MM.1S (cell line): ENCODE measurements around the gene ITLN1.

Experiments used
- DNase-seq: peaks from one replicate; pipeline ENCODE4 v3.0.0-alpha.2; 2015
- H2AFZ ChIP-seq: fragments of 300-600 bp; sonication (generic); 2 replicates; pipeline ENCODE4 v1.6.0; 2016; ENCODE audit warnings: antibody characterized with exemption, low read length
- H3F3A ChIP-seq: fragments of 300-600 bp; sonication (generic); 2 replicates; pipeline ENCODE4 v1.6.1; 2016; ENCODE audit warnings: mild to moderate bottlenecking, antibody characterized with exemption, low read length, moderate library complexity, mixed read lengths; ENCODE audit not compliant: insufficient read depth
- H3K27ac ChIP-seq: fragments of 300-600 bp; sonication (generic); 2 replicates; pipeline ENCODE4 v1.5.1; 2016; ENCODE audit warnings: mild to moderate bottlenecking, low read length
- H3K27me3 ChIP-seq: fragments of 300-600 bp; sonication (generic); replicated peaks from 2 replicates; pipeline ENCODE4 v1.6.0; 2016; ENCODE audit warnings: low read length; ENCODE audit not compliant: insufficient read depth
- H3K36me3 ChIP-seq: fragments of 300-600 bp; sonication (generic); replicated peaks from 2 replicates; pipeline ENCODE4 v1.6.1; 2016; ENCODE audit warnings: mild to moderate bottlenecking, low read length, mixed read lengths; ENCODE audit not compliant: insufficient read depth
- H3K4me1 ChIP-seq: fragments of 300-600 bp; sonication (generic); 2 replicates; pipeline ENCODE4 v1.6.1; 2016; ENCODE audit warnings: low read length, mixed read lengths
- H3K4me2 ChIP-seq: fragments of 300-600 bp; sonication (generic); 2 replicates; pipeline ENCODE4 v1.6.0; 2016; ENCODE audit warnings: low read depth, low read length
- H3K4me3 ChIP-seq: fragments of 300-600 bp; sonication (generic); 2 replicates; pipeline ENCODE4 v1.5.1; 2016; ENCODE audit warnings: low read length, mixed read lengths
- H3K79me2 ChIP-seq: fragments of 300-600 bp; sonication (generic); 2 replicates; pipeline ENCODE4 v1.6.1; 2016; ENCODE audit warnings: mixed run types, low read length, mixed read lengths
- H3K9ac ChIP-seq: fragments of 300-600 bp; sonication (generic); 2 replicates; pipeline ENCODE4 v1.6.1; 2016; ENCODE audit warnings: low read length, mixed read lengths
- H3K9me2 ChIP-seq: fragments of 300-600 bp; sonication (generic); replicated peaks from 2 replicates; pipeline ENCODE4 v1.6.1; 2016; ENCODE audit warnings: mild to moderate bottlenecking, low read length, mixed read lengths; ENCODE audit not compliant: insufficient read depth
- H3K9me3 ChIP-seq: fragments of 300-600 bp; sonication (generic); replicated peaks from 2 replicates; pipeline ENCODE4 v1.6.1; 2016; ENCODE audit warnings: mild to moderate bottlenecking, low read length, mixed read lengths; ENCODE audit not compliant: insufficient read depth
- H4K20me1 ChIP-seq: fragments of 300-600 bp; sonication (generic); 2 replicates; pipeline ENCODE4 v1.6.1; 2016; ENCODE audit warnings: mild to moderate bottlenecking, low read length, moderate library complexity, mixed read lengths; ENCODE audit not compliant: insufficient read depth
- EZH2 ChIP-seq: fragments of 300-600 bp; sonication (generic); optimal IDR thresholded peaks from 2 replicates; pipeline ENCODE3; 2017; ENCODE audit warnings: low read depth, mild to moderate bottlenecking, antibody characterized with exemption, low read length, mixed read lengths
- EZH2phosphoT487 ChIP-seq: fragments of 300-600 bp; sonication (generic); IDR thresholded peaks from 2 replicates; pipeline ENCODE4 v1.6.1; 2018; ENCODE audit warnings: antibody characterized with exemption, low read length
- TF ChIP-seq, protein P1 (sequence below): fragments of 300-600 bp; sonication (generic); IDR thresholded peaks from 2 replicates; pipeline ENCODE4 v1.5.1; 2016; ENCODE audit warnings: antibody characterized with exemption, low read length, mixed read lengths

Gene ITLN1

DNA sequence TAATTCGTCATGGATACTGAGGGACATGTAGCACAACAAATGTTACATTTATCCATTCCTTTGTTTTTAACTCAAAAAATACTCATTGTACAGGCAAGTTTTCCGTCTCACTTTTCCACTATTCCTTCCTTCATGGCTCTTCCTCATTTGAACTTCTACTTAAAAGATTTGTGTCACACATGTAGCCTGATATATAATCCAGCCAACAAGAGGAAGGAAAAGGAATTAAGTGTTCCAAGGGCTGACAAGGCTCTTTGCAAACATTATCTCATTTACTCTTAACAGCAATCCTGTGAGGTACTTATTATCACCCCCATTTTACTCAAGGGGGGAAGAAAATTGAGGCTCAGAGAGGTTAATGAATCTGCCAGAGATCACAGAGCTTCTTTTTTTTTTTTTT is 45.2 kb downstream of the ITLN1 start:
- no peaks in the 10 kb centered on the region for H4K20me1 ChIP-seq
- H3K9me2 ChIP-seq: no peaks in the 10 kb centered on the region
- TF ChIP-seq EZH2phosphoT487 (no peak), EZH2 (no peak)
- TF ChIP-seq, protein P1, sequence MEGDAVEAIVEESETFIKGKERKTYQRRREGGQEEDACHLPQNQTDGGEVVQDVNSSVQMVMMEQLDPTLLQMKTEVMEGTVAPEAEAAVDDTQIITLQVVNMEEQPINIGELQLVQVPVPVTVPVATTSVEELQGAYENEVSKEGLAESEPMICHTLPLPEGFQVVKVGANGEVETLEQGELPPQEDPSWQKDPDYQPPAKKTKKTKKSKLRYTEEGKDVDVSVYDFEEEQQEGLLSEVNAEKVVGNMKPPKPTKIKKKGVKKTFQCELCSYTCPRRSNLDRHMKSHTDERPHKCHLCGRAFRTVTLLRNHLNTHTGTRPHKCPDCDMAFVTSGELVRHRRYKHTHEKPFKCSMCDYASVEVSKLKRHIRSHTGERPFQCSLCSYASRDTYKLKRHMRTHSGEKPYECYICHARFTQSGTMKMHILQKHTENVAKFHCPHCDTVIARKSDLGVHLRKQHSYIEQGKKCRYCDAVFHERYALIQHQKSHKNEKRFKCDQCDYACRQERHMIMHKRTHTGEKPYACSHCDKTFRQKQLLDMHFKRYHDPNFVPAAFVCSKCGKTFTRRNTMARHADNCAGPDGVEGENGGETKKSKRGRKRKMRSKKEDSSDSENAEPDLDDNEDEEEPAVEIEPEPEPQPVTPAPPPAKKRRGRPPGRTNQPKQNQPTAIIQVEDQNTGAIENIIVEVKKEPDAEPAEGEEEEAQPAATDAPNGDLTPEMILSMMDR: no peak
- H3K9me3 ChIP-seq: no peaks in the 10 kb centered on the region
- H2AFZ ChIP-seq: no peak overlapping the region
- no peak overlapping the region for H3K4me2 ChIP-seq
- DNase-seq: no peak
- H3K36me3 ChIP-seq: no peaks in the 10 kb centered on the region
- H3K27me3 ChIP-seq: no peaks in the 10 kb centered on the region
- H3K4me1 ChIP-seq: peaks cover 44% of the 10 kb centered on the region
- peaks cover 6% of the 10 kb centered on the region; the same call in 1 of the 2 replicates for H3F3A ChIP-seq
- no peaks in the 10 kb centered on the region for H3K79me2 ChIP-seq
- no peak overlapping the region for H3K4me3 ChIP-seq
- no peak overlapping the region for H3K27ac ChIP-seq
- no peak overlapping the region for H3K9ac ChIP-seq

DNA sequence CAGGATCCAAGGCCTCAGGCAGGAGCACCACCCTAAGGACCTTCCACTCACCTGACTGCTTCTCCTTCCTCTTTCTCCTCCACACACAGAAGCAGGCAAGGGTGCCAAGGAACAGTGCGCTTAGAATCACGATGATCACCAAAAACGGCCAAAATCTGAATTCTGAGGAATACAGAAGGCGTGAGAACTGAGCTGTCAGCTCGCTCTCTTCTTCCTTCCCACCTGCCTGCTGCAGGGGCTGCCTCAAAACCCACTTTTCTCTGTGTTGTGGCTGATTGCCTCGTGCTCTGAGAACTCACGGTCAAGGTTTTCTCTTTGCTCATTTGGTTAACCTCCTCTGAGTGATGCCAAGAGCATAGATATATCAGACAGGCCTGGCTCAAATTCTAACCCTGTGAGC is 46.1 kb downstream of the ITLN1 start:
- Histone ChIP-seq H3K36me3 (no peaks in the 10 kb centered on the region), H2AFZ (no peak overlapping the region), H3K4me3 (no peak overlapping the region), H3K9me3 (no peaks in the 10 kb centered on the region), H3K4me2 (no peak overlapping the region), H3F3A (peaks cover 6% of the 10 kb centered on the region; the same call in 1 of the 2 replicates), H4K20me1 (no peaks in the 10 kb centered on the region), H3K27me3 (no peaks in the 10 kb centered on the region), H3K4me1 (peaks cover 44% of the 10 kb centered on the region), H3K9ac (no peak overlapping the region), H3K9me2 (no peaks in the 10 kb centered on the region), H3K27ac (no peak overlapping the region), H3K79me2 (no peaks in the 10 kb centered on the region)
- TF ChIP-seq, protein P1: no peak
- TF ChIP-seq EZH2 (no peak), EZH2phosphoT487 (no peak)
- no peak for DNase-seq

DNA sequence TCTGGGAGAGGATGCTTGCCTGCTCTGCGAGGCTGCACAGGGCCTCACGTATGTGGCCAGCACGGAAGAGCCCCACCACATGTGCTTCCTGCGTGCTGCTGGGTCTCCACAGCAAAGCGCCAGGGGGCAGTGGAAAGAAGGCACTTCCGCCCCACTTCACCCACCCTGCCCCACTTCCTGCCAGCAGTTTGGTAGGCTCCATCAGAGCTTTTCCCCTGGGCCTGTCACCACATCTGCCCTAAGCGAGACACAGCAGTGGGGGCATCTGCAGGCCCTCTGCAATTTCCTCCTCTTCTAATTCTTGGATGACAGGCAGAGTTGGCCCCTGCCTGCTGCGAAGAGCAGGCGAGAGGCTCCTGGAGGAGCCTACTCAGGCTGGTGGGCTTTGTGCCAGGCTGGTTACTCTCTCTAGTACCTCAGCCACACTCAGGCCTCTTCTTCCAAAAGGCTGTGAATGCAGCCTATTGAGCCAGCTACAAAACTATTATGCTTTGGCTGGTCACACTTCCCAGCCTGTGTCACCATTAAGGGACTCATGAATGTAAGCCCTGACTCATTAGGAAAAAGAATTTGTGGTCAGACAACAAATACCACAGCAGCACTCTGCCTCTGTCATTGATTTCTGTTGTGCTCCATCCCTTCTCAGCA is 47.3 kb downstream of the ITLN1 start:
- H3K9ac ChIP-seq: no peak overlapping the region

More for the DNA sequence above, 47.3 kb downstream of the ITLN1 start:
- Histone ChIP-seq H3K4me1 (peaks cover 37% of the 10 kb centered on the region), H3F3A (peaks cover 6% of the 10 kb centered on the region; the same call in 1 of the 2 replicates), H3K4me2 (no peak overlapping the region), H2AFZ (no peak overlapping the region), H3K9me2 (no peaks in the 10 kb centered on the region), H3K36me3 (no peaks in the 10 kb centered on the region), H3K4me3 (no peak overlapping the region), H3K27ac (peak overlapping the region; percentile 22; the same call in 1 of the 2 replicates), H3K27me3 (no peaks in the 10 kb centered on the region), H3K9me3 (no peaks in the 10 kb centered on the region), H4K20me1 (no peaks in the 10 kb centered on the region), H3K79me2 (no peaks in the 10 kb centered on the region)
- DNase-seq: peak; percentile 67
- TF ChIP-seq EZH2: no peak
- TF ChIP-seq EZH2phosphoT487: no peak
- TF ChIP-seq, protein P1: no peak
